ENCODE results near the gene OSMR.
A peak's percentile ranks its signal among the peaks of the same experiment; 100 is the strongest.

The OSMR gene

GRCh38 chr5:38821679-38822078 lies 24.1 kb upstream of the OSMR start:
- no peak for ATAC-seq
- DNase-seq = no peak
- Mint-ChIP-seq H3K4me3 (no peak overlapping the region), H3K9me3 (peaks cover 5 to 6% of the 10 kb centered on the region in 2 donors), H3K27ac (no peak overlapping the region), H3K4me1 (no peaks in the 10 kb centered on the region), H3K27me3 (peaks cover 24% of the 10 kb centered on the region)

- Mint-ChIP-seq H3K4me3 (no peak overlapping the region), H3K27ac (no peak overlapping the region), H3K4me1 (no peaks in the 10 kb centered on the region), H3K27me3 (peaks cover 9% of the 10 kb centered on the region), H3K9me3 (peaks cover 5 to 6% of the 10 kb centered on the region in 2 donors)
- DNase-seq (no peak), ATAC-seq (no peak)
Measured at GRCh38 chr5:38823503-38823902, 22.3 kb upstream of the OSMR start.

- ATAC-seq = no peak
Measured at GRCh38 chr5:38824821-38825220, 21.0 kb upstream of the OSMR start.

GRCh38 chr5:38825494-38825893 lies 20.3 kb upstream of the OSMR start:
- no peak for ATAC-seq
- no peak for DNase-seq
- Mint-ChIP-seq H3K4me3 (no peak overlapping the region), H3K9me3 (peaks cover 5 to 6% of the 10 kb centered on the region in 2 donors), H3K27ac (no peak overlapping the region), H3K4me1 (no peaks in the 10 kb centered on the region), H3K27me3 (peaks cover 24% of the 10 kb centered on the region)

More at GRCh38 chr5:38824821-38825220, 21.0 kb upstream of the OSMR start:
- no peak overlapping the region for H3K4me3 Mint-ChIP-seq
- H3K4me1 Mint-ChIP-seq = no peaks in the 10 kb centered on the region
- DNase-seq = no peak
- no peak overlapping the region for H3K27ac Mint-ChIP-seq
- peaks cover 20% of the 10 kb centered on the region for H3K27me3 Mint-ChIP-seq
- H3K9me3 Mint-ChIP-seq = peaks cover 5 to 6% of the 10 kb centered on the region in 2 donors

GRCh38 chr5:38827525-38827924 lies 18.3 kb upstream of the OSMR start:
- Mint-ChIP-seq H3K4me1 (no peaks in the 10 kb centered on the region), H3K27ac (no peak overlapping the region), H3K27me3 (peaks cover 37% of the 10 kb centered on the region), H3K4me3 (no peak overlapping the region), H3K9me3 (peaks cover 1 to 2% of the 10 kb centered on the region in 2 donors)
- DNase-seq = no peak
- ATAC-seq = no peak

GRCh38 chr5:38830521-38831051 lies 15.2 kb upstream of the OSMR start:
- Mint-ChIP-seq H3K4me3 (no peak overlapping the region), H3K27ac (no peak overlapping the region), H3K4me1 (no peaks in the 10 kb centered on the region), H3K27me3 (peaks cover 33% of the 10 kb centered on the region), H3K9me3 (no peaks in the 10 kb centered on the region)
- ATAC-seq (no peak), DNase-seq (no peak)

GRCh38 chr5:38831117-38831516 lies 14.7 kb upstream of the OSMR start:
- peaks cover 38% of the 10 kb centered on the region for H3K27me3 Mint-ChIP-seq
- H3K9me3 Mint-ChIP-seq = no peaks in the 10 kb centered on the region
- no peak overlapping the region for H3K4me3 Mint-ChIP-seq
- H3K4me1 Mint-ChIP-seq = no peaks in the 10 kb centered on the region
- ATAC-seq (no peak), DNase-seq (no peak)
- H3K27ac Mint-ChIP-seq = no peak overlapping the region

- Mint-ChIP-seq H3K9me3 (no peaks in the 10 kb centered on the region), H3K27ac (no peak overlapping the region), H3K27me3 (peaks cover 41% of the 10 kb centered on the region), H3K4me3 (no peak overlapping the region), H3K4me1 (no peaks in the 10 kb centered on the region)
- ATAC-seq = peak; percentile 45
- no peak for DNase-seq
Measured at GRCh38 chr5:38831909-38832308, 13.9 kb upstream of the OSMR start.

GRCh38 chr5:38832810-38833209 lies 13.0 kb upstream of the OSMR start:
- H3K27me3 Mint-ChIP-seq = peaks cover 48% of the 10 kb centered on the region
- DNase-seq (no peak), ATAC-seq (no peak)
- H3K27ac Mint-ChIP-seq = no peak overlapping the region
- no peaks in the 10 kb centered on the region for H3K9me3 Mint-ChIP-seq
- no peaks in the 10 kb centered on the region for H3K4me1 Mint-ChIP-seq
- no peak overlapping the region for H3K4me3 Mint-ChIP-seq

- H3K4me1 Mint-ChIP-seq = no peaks in the 10 kb centered on the region
- H3K27ac Mint-ChIP-seq = no peak overlapping the region
- H3K4me3 Mint-ChIP-seq = no peak overlapping the region
- no peak for DNase-seq
- ATAC-seq = no peak
- H3K27me3 Mint-ChIP-seq = peaks cover 36% of the 10 kb centered on the region
- H3K9me3 Mint-ChIP-seq = no peaks in the 10 kb centered on the region
Measured at GRCh38 chr5:38835887-38836286, 9.9 kb upstream of the OSMR start.

GRCh38 chr5:38837416-38837815 lies 8.4 kb upstream of the OSMR start:
- no peak for DNase-seq
- Mint-ChIP-seq H3K4me3 (no peak overlapping the region), H3K4me1 (no peaks in the 10 kb centered on the region), H3K27ac (no peak overlapping the region), H3K9me3 (no peaks in the 10 kb centered on the region), H3K27me3 (peaks cover 29% of the 10 kb centered on the region)
- ATAC-seq = no peak

GRCh38 chr5:38837932-38838331 lies 7.9 kb upstream of the OSMR start:
- Mint-ChIP-seq H3K27me3 (peaks cover 34% of the 10 kb centered on the region), H3K27ac (no peak overlapping the region), H3K4me3 (no peak overlapping the region), H3K4me1 (no peaks in the 10 kb centered on the region), H3K9me3 (no peaks in the 10 kb centered on the region)
- no peak for ATAC-seq
- DNase-seq = no peak

- ATAC-seq = no peak
- Mint-ChIP-seq H3K27me3 (peaks cover 55% of the 10 kb centered on the region), H3K27ac (no peak overlapping the region), H3K4me3 (no peak overlapping the region), H3K4me1 (peaks cover 19% of the 10 kb centered on the region), H3K9me3 (no peaks in the 10 kb centered on the region)
- DNase-seq = no peak
Measured at GRCh38 chr5:38843665-38844064, 2.1 kb upstream of the OSMR start.

GRCh38 chr5:38846379-38847011 lies 683 bp downstream of the OSMR start:
- DNase-seq = no peak
- ATAC-seq = peak; percentile 35
- no peak overlapping the region for H3K27ac Mint-ChIP-seq
- H3K27me3 Mint-ChIP-seq = peaks cover 72% of the 10 kb centered on the region
- peaks cover 0 to 6% of the 10 kb centered on the region in 2 donors for H3K9me3 Mint-ChIP-seq
- peak overlapping the region; percentile 73 to 78 for H3K4me3 Mint-ChIP-seq
- peaks cover 19% of the 10 kb centered on the region for H3K4me1 Mint-ChIP-seq

GRCh38 chr5:38847559-38848347 lies 1.9 kb downstream of the OSMR start:
- H3K27me3 Mint-ChIP-seq = peaks cover 71% of the 10 kb centered on the region

GRCh38 chr5:38848637-38849036 lies 2.8 kb downstream of the OSMR start:
- no peak for ATAC-seq
- Mint-ChIP-seq H3K4me3 (no peak overlapping the region), H3K9me3 (peaks cover 0 to 16% of the 10 kb centered on the region in 2 donors), H3K4me1 (peaks cover 19% of the 10 kb centered on the region), H3K27ac (no peak overlapping the region), H3K27me3 (peaks cover 66% of the 10 kb centered on the region)
- DNase-seq = no peak

More at GRCh38 chr5:38847559-38848347, 1.9 kb downstream of the OSMR start:
- peaks cover 0 to 16% of the 10 kb centered on the region in 2 donors for H3K9me3 Mint-ChIP-seq
- ATAC-seq (no peak), DNase-seq (no peak)
- no peak overlapping the region for H3K4me3 Mint-ChIP-seq
- H3K4me1 Mint-ChIP-seq = peaks cover 19% of the 10 kb centered on the region
- no peak overlapping the region for H3K27ac Mint-ChIP-seq

Measured in stimulated activated naive CD8-positive, alpha-beta T cell treated with anti-CD3 and anti-CD28 coated beads, Interleukin-15, amount 100 ng/mL, for 72 hours (primary cell).